Middle frontal gyrus (tissue), 1 donor: ENCODE measurements around the gene LRG1.
"Not testable (repeated sequence)": the region's sequence is repeated elsewhere in the genome, so short reads cannot be mapped to it uniquely, and the experiment has no call there.

Experiments
- DNase-seq: peaks from one replicate; pipeline ENCODE4 v3.0.0-alpha.2; 2015; ENCODE audit warnings: low spot score; ENCODE audit errors: extremely low spot score

LRG1 gene

DNA sequence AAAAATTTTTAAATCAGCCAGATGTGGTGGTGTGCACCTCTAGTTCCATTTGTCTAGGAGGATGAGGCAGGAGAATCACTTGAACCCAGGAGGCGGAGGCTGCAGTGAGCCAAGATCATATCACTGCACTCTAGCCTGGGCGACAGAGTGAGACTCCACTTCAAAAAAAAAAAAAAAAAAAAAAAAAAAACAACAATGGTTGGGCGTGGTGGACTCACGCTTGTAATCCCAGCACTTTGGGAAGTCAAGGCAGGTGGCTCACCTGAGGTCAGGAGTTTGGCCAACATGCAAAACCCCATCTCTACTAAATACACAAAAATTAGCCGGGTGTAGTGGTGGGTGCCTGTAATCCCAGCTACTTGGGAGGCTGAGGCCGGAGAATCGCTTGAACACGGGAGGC is 12.5 kb downstream of the LRG1 start:
- DNase-seq: not testable (repeated sequence)

DNA sequence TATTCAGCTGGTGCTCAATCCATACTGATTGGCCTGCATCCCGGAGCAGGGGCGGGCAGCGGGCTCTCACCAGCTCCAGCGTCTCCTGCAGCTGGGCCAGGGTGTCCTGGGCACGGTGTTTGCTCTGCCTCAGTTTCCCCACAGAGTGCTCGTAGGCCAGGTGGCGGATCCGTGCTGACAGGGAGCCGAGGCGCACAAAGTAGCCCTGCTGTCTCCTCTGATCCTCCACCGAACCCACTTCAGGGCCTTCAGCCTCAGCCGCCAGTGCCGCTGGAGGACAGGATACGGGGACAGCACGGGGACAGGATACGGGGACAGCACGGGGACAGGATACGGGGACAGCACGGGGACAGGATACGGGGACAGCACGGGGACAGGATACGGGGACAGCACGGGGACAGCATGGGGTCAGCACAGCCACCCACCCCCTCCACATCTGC is 14.3 kb downstream of the LRG1 start:
- DNase-seq: no peak

DNA sequence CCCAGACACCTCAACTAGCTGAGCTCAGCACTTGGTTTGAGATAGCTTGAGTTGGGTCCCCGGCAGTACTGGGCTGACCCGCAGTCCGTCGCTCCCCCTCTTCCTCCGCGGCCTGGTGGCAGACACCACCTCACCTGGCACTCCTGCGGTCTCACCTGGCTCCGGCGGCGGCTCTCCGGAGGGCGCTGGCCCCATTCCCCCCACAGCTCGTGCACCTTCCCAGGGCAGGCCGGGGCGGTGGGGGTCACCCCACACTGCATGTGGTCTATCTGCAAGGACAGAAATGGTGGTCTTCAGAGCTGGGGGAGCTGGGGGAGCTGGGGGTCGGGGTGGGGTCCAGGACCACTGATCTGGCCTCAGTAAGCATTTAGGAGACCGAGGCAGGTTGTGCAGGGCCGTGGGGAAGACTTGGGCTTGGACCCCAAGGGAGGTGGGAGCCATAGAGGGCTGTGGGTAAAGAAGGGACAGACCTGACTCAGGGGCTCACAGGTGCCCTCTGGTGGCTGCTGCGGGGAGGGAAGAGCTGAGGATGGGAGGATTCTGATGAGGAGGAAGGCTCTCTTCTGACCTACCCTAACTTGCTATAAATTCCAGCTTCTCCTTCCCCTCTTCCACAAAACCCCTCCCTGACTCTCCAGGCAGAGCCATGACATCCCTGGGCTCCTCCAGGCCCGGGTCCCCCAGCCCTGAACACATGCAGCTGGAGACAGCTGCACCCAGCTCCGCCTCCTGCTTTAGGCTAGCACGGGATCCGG is 14.9 kb downstream of the LRG1 start:
- no peak for DNase-seq

DNA sequence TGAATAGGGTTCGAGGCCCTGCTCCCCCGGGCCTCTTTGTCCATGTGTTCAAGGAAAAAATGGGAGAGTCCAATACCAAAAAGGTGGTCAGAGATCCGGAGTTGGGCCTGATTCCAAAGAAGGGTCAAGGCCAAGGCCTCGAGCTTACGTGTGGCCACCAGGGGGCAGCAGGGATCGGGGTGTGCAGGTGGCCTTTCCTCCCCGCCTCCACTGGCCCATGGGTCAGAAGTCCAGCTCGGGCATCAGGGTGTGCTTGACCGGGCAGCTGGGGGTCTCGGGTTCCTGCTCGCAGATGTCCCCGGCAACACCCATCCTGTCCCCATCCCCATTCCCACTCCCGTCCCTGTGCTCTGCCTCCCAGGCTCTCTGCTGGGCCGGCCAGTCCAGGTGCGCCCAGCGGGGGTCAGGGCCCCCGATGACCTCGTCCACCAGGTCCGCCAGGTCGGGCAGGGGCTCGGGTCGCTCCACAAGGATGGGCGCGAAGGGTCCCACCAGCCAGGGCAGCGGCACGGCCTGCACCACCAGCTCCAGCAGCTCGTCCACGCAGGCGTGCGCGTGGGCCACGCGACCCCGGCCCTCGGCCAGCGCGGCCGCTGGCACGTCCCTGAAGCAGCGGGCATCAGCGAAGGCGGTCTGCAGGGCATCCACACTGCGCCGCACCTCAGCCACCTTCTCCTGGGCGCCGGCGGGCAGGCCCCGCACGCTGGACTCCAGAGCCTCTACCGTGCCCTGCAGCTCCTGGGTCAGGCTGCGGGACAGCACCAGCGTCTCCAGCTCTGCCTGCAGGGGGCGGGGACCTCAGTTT is 16.3 kb downstream of the LRG1 start:
- DNase-seq: no peak

DNA sequence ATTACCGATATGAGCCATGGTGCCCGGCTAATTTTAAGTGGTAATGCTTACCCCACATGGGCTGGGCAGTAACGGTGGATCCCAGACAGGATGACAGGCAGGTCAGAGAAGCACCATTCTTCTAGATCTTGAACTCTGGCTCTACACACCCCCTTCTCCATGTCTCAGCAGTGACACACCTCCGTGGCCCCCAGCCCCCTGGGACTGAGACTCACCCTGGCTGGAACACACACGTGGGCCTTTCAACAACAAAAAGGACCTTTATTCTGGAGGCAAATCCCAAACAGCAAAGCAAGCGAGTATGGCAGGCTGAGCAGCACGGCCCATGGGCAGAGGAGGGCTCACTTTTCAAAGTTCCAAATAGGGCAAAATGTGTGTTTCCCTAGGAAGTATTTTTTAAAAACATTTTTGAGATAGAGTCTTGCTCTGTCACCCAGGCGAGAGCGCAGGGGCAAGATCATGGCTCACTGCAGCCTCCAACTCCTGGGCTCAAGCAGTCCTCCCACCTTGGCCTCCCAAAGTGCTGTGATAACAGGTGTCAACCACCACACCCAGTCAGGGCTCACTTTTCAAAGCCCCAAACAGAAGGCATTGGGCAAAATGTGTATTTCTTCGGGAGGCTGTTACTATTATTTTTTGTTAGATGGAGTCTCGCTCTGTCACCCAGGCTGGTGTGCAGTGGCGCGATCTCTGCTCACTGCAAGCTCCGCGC is 17.4 kb downstream of the LRG1 start:
- no peak for DNase-seq

DNA sequence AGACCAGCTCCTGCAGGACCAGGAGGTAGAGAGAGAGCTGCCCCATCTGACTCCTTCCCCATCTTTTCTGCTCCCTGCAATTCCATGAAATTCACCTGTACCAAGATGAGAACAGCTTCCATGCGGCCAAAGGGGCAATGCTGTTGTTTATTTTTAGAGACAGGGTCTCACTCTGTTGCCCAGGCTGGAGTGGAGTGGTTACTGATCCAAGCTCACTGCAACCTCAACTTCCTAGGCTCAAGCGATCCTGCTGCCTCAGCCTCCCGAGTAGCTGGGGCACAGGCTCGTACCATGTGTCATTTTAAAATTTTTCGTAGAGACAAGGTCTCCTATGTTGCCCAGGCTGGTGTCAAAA is 18.0 kb downstream of the LRG1 start:
- no peak for DNase-seq

DNA sequence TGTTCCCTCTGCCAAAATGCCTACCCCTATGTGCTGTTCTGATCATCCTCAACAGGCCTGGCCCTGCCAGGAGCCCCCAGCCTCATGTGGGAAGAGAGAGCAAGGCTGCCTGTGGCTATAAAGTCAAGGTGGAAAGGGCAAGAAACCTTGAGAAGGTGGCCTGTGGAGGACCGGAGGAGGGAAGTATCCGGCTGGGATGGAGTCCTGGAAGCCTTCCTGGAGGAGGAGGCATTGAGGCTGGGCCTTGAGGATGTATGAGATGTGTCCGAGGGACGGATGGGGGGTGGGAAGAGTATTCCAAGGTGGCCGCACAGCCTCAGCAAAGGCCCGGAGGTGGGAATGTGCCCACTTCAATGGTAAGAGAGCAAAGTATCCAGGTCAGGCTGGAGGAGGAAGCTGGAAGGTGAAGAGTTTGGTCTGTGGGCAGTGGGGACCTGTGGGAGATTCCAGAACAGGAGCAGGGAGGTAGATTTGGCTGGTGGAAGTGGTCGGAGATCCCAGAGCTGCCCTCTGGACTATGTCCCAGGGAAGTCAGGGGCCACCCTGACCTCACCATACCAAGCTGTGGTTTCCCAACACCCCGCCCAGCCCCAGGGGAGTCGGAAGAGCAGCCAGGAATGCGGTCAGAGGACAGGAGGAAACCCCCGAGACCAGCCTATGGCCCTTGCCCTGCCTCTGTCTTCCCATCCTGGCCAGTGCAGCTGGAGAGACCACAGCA is 18.5 kb downstream of the LRG1 start:
- DNase-seq: no peak

DNA sequence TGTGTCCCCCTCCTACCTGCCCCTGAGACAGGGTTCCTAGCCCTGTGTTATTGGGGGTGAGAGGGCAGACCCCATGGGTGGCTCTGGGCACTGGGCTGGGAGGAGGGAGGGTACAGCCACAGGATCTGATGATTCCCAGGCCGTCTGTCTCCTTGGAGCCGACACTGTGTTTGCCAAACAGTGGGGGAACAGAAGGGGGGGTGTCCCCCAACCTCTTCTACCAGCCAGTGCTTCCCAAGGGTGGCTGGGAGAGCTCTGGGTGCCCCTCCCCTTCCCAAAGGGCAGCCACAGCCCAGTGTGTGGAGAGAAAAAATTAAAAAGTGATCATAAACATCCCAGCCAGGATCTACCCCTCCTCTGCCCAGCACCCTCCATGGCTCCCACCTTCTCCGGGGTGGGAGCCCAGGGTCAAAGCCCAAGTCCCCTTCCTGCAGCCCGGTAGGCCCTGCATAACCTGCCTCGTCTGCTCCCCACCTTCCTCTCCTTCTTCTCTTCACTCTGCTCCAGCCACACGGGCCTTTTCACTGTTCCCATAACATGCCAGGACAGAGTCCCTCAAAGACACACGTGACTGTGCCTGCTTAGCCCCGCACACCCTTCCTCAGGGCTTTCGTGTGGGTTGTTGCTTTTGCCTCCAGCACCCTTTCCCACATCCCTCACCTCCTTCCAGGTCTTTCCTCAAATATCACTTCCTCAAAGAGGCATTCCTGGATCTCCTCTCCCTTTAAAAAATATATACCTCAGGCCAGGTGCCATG is 20.1 kb downstream of the LRG1 start:
- DNase-seq: no peak

DNA sequence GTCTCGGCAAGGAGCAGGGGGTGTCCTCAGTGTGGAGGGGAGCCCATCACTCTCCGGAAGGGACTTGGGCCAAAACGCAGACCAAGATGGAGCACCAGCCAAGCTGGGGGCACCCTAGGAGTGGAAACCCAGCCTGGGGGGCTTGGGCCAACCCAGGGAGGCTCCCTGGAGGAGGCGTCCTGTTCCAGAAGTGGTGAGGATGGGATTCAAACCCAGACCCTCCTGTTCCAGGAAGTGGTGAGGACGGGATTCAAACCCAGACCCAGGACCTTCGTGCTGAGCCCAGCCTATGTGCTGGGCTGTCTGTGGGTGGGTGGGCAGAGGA is 20.7 kb downstream of the LRG1 start:
- no peak for DNase-seq

DNA sequence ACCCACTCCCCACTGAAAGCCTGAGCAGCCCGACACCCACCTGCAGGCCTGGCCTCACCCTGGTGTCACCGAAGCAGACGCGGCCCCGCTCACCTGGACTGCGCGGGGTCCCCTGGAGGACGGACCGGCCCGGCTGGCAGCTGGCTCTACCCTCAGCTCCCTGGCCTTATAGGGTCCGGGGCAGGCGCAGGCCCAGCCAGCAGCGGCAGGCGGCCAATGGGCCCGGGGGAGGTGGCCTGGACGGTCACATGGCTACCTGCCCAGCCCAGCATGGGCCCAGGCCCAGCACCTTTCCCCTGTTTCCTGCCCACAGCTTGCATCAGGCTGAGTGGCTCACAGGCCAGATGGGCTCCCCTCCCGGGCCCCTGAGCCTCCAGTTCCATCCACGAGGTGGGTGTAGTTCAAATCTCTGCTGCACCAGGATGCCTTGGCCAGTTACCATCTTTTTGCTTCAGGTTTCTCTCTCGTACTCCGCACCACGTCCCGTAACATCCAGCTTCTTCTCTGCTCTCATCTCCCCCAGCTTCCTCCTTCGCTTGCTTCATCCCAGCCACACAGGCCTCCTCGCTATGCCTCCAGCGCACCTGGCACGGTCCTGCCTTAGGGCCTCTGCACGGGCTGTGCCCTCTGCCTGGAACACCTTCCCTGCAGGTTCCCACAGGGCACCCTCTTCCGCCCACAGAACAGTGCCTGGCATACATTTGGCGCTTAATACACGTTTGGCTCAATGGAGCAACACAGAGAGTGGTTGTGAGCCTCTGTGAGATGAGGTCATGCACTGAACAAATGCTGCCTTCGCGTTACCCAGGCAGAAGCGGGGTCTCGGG is 21.3 kb downstream of the LRG1 start, which contains the start of gene PLIN4:
PLIN4 (minus strand) TSS at position 142 of the 827 bp plus-strand sequence. CDS start 214 bp downstream, outside the sequence.
- DNase-seq: no peak

DNA sequence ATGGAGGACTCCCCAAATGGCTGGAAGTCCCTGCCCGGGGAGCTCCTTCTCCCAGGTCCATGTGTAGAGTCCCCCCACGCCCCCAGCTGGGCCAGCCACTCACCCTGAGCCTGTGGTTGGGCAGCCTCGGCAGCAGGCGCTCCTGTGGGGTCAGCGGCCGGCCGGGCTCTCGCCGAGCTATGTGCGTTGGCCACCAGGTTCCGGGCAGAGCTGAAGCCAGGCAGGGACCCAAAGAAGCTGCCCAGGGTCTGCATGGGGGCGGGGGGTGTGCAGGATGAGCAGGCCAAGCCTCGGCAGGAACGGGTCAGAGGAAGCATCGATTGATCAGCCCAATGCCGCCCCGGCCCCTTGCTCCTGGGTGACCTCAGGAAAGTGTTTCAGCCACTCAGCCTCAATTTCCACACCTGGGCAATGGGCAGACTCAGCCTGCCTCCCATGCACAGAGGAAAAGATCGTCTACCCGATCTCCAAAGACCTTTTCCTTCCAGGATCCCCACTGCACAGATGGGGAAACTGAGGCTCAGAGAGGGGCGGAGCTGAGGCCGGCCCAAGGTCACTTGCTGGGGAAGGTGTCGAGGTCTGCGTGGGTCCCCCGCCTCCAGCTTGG is 22.3 kb downstream of the LRG1 start:
- DNase-seq: no peak

DNA sequence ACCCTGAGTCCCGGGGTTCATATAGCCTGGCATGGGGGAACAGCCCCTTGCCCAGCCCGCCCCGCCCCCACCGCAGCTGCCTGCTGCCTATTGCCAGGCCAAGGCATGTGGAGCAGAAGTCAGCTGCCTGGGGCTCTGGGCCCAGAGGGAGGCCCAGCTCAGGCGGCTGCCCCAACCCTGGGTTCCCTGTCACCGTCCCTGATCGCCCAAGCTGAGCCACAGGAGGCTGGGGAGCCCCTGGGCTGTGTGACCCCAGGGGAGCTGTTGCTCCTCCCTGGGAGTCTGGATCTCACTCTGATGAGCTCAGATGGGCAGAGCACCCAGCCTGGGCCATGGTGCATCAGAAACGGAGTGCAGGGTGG is 22.9 kb downstream of the LRG1 start:
- DNase-seq: no peak

DNA sequence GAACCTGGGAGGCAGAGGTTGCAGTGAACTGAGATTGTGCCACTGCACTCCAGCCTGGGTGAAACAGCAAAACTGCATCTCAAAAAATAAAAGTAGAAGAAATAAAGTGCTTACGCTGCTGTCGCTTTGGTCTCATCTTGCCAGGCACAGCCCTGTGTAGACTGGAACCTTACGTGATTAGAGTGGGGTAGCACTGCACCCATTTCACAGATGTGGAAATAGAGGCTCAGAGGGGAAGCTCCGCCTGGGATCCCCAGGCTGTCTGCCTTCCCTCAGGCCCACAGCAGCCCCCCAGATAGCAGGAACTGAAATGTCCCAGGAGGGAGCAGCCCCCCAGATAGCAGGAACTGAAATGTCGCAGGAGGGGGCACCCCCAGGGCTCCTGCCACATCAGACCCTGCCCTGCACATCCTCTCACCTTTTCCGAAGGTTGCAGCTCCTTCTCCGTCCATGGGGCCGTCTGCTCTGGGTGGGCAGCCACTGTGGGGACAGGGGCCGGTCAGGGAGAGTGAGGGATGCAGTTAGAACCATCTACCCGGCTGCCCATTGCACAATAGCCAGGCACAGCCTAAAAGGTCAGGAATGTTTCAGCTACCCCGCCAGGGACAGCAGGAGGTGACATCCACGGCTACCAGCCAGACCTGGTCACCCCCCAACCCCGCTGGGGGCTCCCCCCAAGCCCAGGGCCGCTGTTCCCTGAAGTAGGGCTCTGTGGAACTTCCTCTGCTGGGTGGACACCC is 23.5 kb downstream of the LRG1 start:
- DNase-seq: no peak

DNA sequence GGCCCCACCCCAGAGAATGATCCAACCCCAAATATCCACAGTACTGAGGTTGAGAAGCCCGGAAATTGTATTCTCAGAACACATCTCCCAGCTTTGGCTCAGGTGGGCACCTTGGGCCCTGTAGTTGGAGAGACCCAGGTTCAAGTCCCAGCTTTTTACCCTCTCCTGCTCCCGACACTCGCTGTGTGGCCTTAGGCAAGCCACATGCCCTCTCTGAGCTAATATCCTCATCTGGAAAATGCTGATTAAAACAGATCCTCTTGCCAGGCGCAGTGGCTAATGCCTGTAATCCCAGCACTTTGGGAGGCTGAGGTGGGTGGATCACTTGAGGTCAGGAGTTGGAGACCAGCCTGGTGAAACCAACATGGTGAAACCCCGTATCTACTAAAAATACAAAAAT is 24.1 kb downstream of the LRG1 start:
- no peak for DNase-seq

DNA sequence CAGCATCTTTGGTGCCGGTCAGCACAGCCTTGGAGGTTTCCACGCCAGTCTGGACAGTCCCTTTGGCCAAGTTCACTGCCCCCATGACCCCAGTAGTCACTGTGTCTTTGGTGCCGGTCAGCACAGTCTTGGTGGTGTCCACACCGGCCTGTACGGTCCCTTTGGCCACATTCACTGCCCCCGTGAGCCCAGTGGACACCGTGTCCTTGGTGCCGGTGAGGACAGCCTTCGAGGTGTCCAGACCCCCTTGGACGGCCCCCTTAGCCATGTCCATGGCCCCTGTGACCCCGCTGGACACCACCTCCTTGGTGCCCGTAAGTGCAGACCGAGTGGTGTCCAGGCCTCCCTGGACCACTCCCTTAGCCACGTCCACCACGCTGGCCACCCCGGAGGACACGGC is 26.6 kb downstream of the LRG1 start:
- no peak for DNase-seq

DNA sequence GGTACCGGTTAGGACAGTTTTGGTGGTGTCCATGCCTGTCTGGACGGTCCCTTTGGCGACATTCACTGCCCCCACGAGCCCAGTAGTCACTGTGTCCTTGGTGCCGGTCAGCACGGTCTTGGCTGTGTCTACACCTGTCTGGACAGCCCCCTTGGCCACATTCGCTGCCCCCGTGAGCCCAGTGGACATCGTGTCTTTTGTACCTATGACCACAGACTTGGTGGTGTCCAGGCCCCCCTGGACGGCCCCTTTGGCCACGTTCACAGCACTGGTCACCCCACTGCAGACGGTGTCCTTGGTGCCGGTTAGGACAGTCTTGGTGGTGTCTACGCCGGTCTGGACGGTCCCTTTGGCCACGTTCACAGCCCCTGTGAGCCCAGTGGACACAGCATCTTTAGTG is 27.8 kb downstream of the LRG1 start:
- DNase-seq: no peak

DNA sequence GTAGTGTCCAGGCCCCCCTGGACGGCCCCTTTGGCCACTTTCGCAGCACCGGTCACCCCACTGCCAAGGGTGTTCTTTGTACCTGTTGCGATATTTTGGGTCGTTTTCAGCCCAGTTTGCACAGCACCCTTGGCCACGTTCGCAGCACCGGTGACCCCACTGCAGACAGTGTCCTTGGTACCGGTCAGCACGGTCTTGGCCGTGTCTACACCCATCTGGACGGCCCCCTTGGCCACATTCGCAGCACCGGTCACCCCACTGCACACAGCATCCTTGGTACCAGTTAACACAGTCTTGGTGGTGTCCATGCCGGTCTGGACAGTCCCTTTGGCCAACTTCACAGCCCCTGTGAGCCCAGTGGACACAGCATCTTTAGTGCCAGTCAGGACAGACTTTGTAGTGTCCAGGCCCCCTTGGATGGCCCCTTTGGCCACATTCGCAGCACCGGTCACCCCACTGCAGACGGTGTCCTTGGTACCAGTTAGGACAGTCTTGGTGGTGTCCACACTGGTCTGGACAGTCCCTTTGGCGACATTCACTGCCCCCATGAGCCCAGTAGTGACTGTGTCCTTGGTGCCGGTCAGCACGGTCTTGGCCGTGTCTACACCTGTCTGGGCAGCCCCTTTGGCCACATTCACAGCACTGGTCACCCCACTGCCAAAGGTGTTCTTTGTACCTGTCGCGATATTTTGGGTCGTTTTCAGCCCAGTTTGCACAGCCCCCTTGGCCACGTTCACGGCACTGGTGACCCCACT is 28.4 kb downstream of the LRG1 start:
- no peak for DNase-seq
